GM21515 (cell line): ENCODE results near the gene IGF2BP3.

Source experiments
- ATAC-seq: cut with Tn5 transposase; IDR thresholded peaks from one replicate; pipeline ENCODE4 v1.9.1; 2021; ENCODE audit not compliant: unreplicated experiment

IGF2BP3 gene

GRCh38 chr7:23472556-23472955 is 2.3 kb upstream of the IGF2BP3 start:
- ATAC-seq = no peak

- no peak for ATAC-seq
Measured at GRCh38 chr7:23472046-23472445, 1.8 kb upstream of the IGF2BP3 start.

GRCh38 chr7:23471106-23471859 is 992 bp upstream of the IGF2BP3 start:
- no peak for ATAC-seq

- ATAC-seq = no peak
Measured at GRCh38 chr7:23469961-23470250, 385 bp downstream of the IGF2BP3 start.

GRCh38 chr7:23469150-23469960 is 936 bp downstream of the IGF2BP3 start:
- ATAC-seq = no peak

GRCh38 chr7:23468526-23469149 is 1.7 kb downstream of the IGF2BP3 start:
- no peak for ATAC-seq

GRCh38 chr7:23467806-23468525 is 2.3 kb downstream of the IGF2BP3 start:
- no peak for ATAC-seq

GRCh38 chr7:23467291-23467805 is 2.9 kb downstream of the IGF2BP3 start:
- ATAC-seq = no peak

GRCh38 chr7:23462846-23463245 is 7.4 kb downstream of the IGF2BP3 start:
- ATAC-seq = no peak

GRCh38 chr7:23458044-23458443 is 12.2 kb downstream of the IGF2BP3 start:
- no peak for ATAC-seq

- ATAC-seq = no peak
Measured at GRCh38 chr7:23456093-23456492, 14.2 kb downstream of the IGF2BP3 start.

- ATAC-seq = no peak
Measured at GRCh38 chr7:23454881-23455526, 15.3 kb downstream of the IGF2BP3 start.

- ATAC-seq = no peak
Measured at GRCh38 chr7:23450518-23450917, 19.8 kb downstream of the IGF2BP3 start.

- ATAC-seq = no peak
Measured at GRCh38 chr7:23449941-23450340, 20.4 kb downstream of the IGF2BP3 start.

- no peak for ATAC-seq
Measured at GRCh38 chr7:23445326-23445725, 25.0 kb downstream of the IGF2BP3 start.

- ATAC-seq = no peak
Measured at GRCh38 chr7:23443974-23444373, 26.3 kb downstream of the IGF2BP3 start.

- ATAC-seq = no peak
Measured at GRCh38 chr7:23438171-23438570, 32.1 kb downstream of the IGF2BP3 start.

GRCh38 chr7:23434147-23434917 is 36.0 kb downstream of the IGF2BP3 start:
- no peak for ATAC-seq

GRCh38 chr7:23431702-23432199 is 38.5 kb downstream of the IGF2BP3 start:
- ATAC-seq = no peak

- no peak for ATAC-seq
Measured at GRCh38 chr7:23430893-23431259, 39.4 kb downstream of the IGF2BP3 start.
